ENCODE measurements around the gene RCAN1. TPM values are rescaled to one million over a fixed set of nuclear protein-coding genes. Genes with fewer than 3 reads are reported as not detected.

RCAN1 gene
- 9.1 TPM for total RNA-seq (ENCODE audit: unreplicated experiment)
- long read RNA-seq, partial matches to known transcripts = 0 of 6 reads
- long read RNA-seq, other reads (novel, unspliced or antisense) = 1 of 6 reads

GRCh38 chr21:34614628-34615486, at the start of gene RCAN1:
TSS of gene RCAN1 (minus strand) at chr21:34615113. CDS start at chr21:34615011, 102 bp downstream.
- no peak for TF ChIP-seq CTCF (IDR thresholded peaks at IDR 0.05; ENCODE audit: unreplicated experiment)
- Mint-ChIP-seq H3K27ac (ENCODE audit: unreplicated experiment) (peak within 1 kb of the TSS; percentile 42), H3K27me3 (ENCODE audit: unreplicated experiment) (peaks cover 19% of the 10 kb centered on the region), H3K36me3 (ENCODE audit: low read depth, unreplicated experiment) (peaks cover 7% of the 10 kb centered on the region), H3K4me3 (ENCODE audit: unreplicated experiment) (peak within 1 kb of the TSS; percentile 92), H3K4me1 (ENCODE audit: unreplicated experiment) (peaks cover 9% of the 10 kb centered on the region), H3K9me3 (ENCODE audit: unreplicated experiment) (no peaks in the 10 kb centered on the region)
- peak; percentile 79 for DNase-seq (ENCODE audit: low spot score)

GRCh38 chr21:34661848-34662247, 46.9 kb upstream of the RCAN1 start:
- DNase-seq (ENCODE audit: low spot score) = no peak
- Mint-ChIP-seq H3K9me3 (ENCODE audit: unreplicated experiment) (no peaks in the 10 kb centered on the region), H3K27me3 (ENCODE audit: unreplicated experiment) (no peaks in the 10 kb centered on the region), H3K4me1 (ENCODE audit: unreplicated experiment) (no peaks in the 10 kb centered on the region), H3K4me3 (ENCODE audit: unreplicated experiment) (no peak overlapping the region), H3K36me3 (ENCODE audit: low read depth, unreplicated experiment) (no peaks in the 10 kb centered on the region), H3K27ac (ENCODE audit: unreplicated experiment) (no peak overlapping the region)
- no peak for TF ChIP-seq CTCF (IDR thresholded peaks at IDR 0.05; ENCODE audit: unreplicated experiment)

- Mint-ChIP-seq H3K4me1 (ENCODE audit: unreplicated experiment) (no peaks in the 10 kb centered on the region), H3K27me3 (ENCODE audit: unreplicated experiment) (no peaks in the 10 kb centered on the region), H3K27ac (ENCODE audit: unreplicated experiment) (no peak overlapping the region), H3K9me3 (ENCODE audit: unreplicated experiment) (no peaks in the 10 kb centered on the region), H3K4me3 (ENCODE audit: unreplicated experiment) (no peak overlapping the region), H3K36me3 (ENCODE audit: low read depth, unreplicated experiment) (no peaks in the 10 kb centered on the region)
- no peak for TF ChIP-seq CTCF (IDR thresholded peaks at IDR 0.05; ENCODE audit: unreplicated experiment)
- no peak for DNase-seq (ENCODE audit: low spot score)
Observed at GRCh38 chr21:34653522-34653921, 38.6 kb upstream of the RCAN1 start.

GRCh38 chr21:34651642-34652041, 36.7 kb upstream of the RCAN1 start:
- DNase-seq (ENCODE audit: low spot score) = no peak
- Mint-ChIP-seq H3K4me1 (ENCODE audit: unreplicated experiment) (no peaks in the 10 kb centered on the region), H3K27me3 (ENCODE audit: unreplicated experiment) (no peaks in the 10 kb centered on the region), H3K36me3 (ENCODE audit: low read depth, unreplicated experiment) (no peaks in the 10 kb centered on the region), H3K9me3 (ENCODE audit: unreplicated experiment) (no peaks in the 10 kb centered on the region), H3K4me3 (ENCODE audit: unreplicated experiment) (no peak overlapping the region), H3K27ac (ENCODE audit: unreplicated experiment) (no peak overlapping the region)
- no peak for TF ChIP-seq CTCF (IDR thresholded peaks at IDR 0.05; ENCODE audit: unreplicated experiment)

GRCh38 chr21:34650861-34651431, 36.0 kb upstream of the RCAN1 start:
- no peak for DNase-seq (ENCODE audit: low spot score)
- H3K4me1 Mint-ChIP-seq (ENCODE audit: unreplicated experiment) = no peaks in the 10 kb centered on the region
- no peaks in the 10 kb centered on the region for H3K9me3 Mint-ChIP-seq (ENCODE audit: unreplicated experiment)
- no peak overlapping the region for H3K4me3 Mint-ChIP-seq (ENCODE audit: unreplicated experiment)
- H3K36me3 Mint-ChIP-seq (ENCODE audit: low read depth, unreplicated experiment) = no peaks in the 10 kb centered on the region
- no peaks in the 10 kb centered on the region for H3K27me3 Mint-ChIP-seq (ENCODE audit: unreplicated experiment)
- TF ChIP-seq CTCF (IDR thresholded peaks at IDR 0.05; ENCODE audit: unreplicated experiment) = no peak
- no peak overlapping the region for H3K27ac Mint-ChIP-seq (ENCODE audit: unreplicated experiment)
